Smooth muscle cell (in vitro differentiated cells): ENCODE data around the gene HPN. TPM values are rescaled to one million over a fixed set of nuclear protein-coding genes. Genes with fewer than 3 reads are reported as not detected.
"Not testable (repeated sequence)": the region's sequence is repeated elsewhere in the genome, so short reads cannot be mapped to it uniquely, and the experiment has no call there.

Experiments used
- DNase-seq: peaks from one replicate; lab custom pipeline; 2025; ENCODE audit not compliant: unreplicated experiment; lab: John Stamatoyannopoulos, UW
- H2AFZ ChIP-seq: fragments of 200-600 bp; sonication (generic); 2 replicates; pipeline ENCODE4 v1.6.0; 2016; ENCODE audit warnings: antibody characterized with exemption, low read depth, mild to moderate bottlenecking
- H3F3A ChIP-seq: fragments of 200-600 bp; sonication (generic); 2 replicates; pipeline ENCODE4 v1.6.0; 2017; ENCODE audit warnings: antibody characterized with exemption, low read depth
- H3K27ac ChIP-seq: fragments of 200-600 bp; sonication (generic); 2 replicates; pipeline ENCODE4 v1.5.1; 2016; ENCODE audit warnings: low read depth, mild to moderate bottlenecking
- H3K27me3 ChIP-seq: fragments of 200-600 bp; sonication (generic); 2 replicates; pipeline ENCODE4 v1.6.1; 2016; ENCODE audit warnings: low read depth, mild to moderate bottlenecking
- H3K36me3 ChIP-seq: fragments of 200-600 bp; sonication (generic); 2 replicates; pipeline ENCODE4 v1.5.1; 2016; ENCODE audit warnings: low read depth
- H3K4me1 ChIP-seq: fragments of 200-600 bp; sonication (generic); 2 replicates; pipeline ENCODE4 v1.5.1; 2016; ENCODE audit warnings: low read depth
- H3K4me2 ChIP-seq: fragments of 200-600 bp; sonication (generic); 2 replicates; pipeline ENCODE4 v1.6.0; 2016; ENCODE audit warnings: mild to moderate bottlenecking
- H3K4me3 ChIP-seq: fragments of 200-600 bp; sonication (generic); 2 replicates; pipeline ENCODE4 v1.5.1; 2016; ENCODE audit warnings: mild to moderate bottlenecking
- H3K79me2 ChIP-seq: fragments of 200-600 bp; sonication (generic); 2 replicates; pipeline ENCODE4 v1.6.0; 2016; ENCODE audit warnings: low read depth, mild to moderate bottlenecking
- H3K9ac ChIP-seq: fragments of 200-600 bp; sonication (generic); 2 replicates; pipeline ENCODE4 v1.6.0; 2016; ENCODE audit warnings: low read depth
- H3K9me3 ChIP-seq: fragments of 200-600 bp; sonication (generic); replicated peaks from 2 replicates; pipeline ENCODE4 v1.5.1; 2016; ENCODE audit warnings: low read depth
- H4K20me1 ChIP-seq: fragments of 200-600 bp; sonication (generic); 2 replicates; pipeline ENCODE4 v1.6.0; 2016; ENCODE audit warnings: low read depth
- WGBS: methylation state at CpG from one replicate; pipeline ENCODE4 v1.1.7; 2016; ENCODE audit warnings: low lambda C conversion rate; 5-methylcytosine and 5-hydroxymethylcytosine counted together
- polyA plus RNA-seq: library from polyadenylated mRNA; unstranded; fragments of >200 nt; fragmentation: Nextera tagmentation; extraction: Ambion mirVana; gene quantifications from 2 replicates; pipeline ENCODE4 v1.2.1, GENCODE V29; 2016
- total RNA-seq: library from RNA; depleted of rRNA; stranded (reverse); fragments of >200 nt; gene quantifications from 2 replicates; pipeline ENCODE4 v1.2.3, GENCODE V29; 2014
- TF ChIP-seq, protein P1 (sequence below): fragments of 200-600 bp; sonication (generic); IDR thresholded peaks from 2 replicates; pipeline ENCODE4 v1.5.1; 2017; ENCODE audit warnings: borderline replicate concordance, mild to moderate bottlenecking, antibody characterized with exemption; ENCODE audit not compliant: insufficient read depth, poor library complexity, severe bottlenecking

HPN gene
- total and polyA plus RNA-seq, 2 experiments from 2014 or later, result 1.3 to 4.1 TPM

DNA sequence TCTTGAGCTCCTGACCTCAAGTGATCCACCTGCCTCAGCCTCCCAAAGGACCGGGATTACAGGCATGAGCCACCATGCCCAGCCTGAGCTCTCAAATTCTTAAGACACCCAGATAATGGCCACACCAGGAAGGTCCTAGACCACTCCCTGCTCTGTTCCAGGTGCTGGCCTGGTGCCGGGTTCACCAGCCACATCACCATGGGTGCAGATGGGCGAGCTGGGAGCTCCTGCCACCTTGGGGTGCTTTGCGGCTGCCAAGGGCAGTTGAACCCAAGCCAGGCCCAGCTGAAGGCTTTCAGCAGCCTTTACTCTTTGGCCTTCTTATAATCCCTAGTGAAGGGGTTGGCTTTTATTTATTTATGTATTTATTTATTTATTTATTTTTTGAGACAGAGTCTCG lies 4.9 kb downstream of the HPN start:
- no peaks in the 10 kb centered on the region for H4K20me1 ChIP-seq
- H3K4me2 ChIP-seq, result no peak overlapping the region
- no peak for DNase-seq
- no peaks in the 10 kb centered on the region for H3F3A ChIP-seq
- 93% methylated on average over 5 of the region's 5 CpGs for WGBS
- H3K4me3 ChIP-seq, result no peak overlapping the region
- H2AFZ ChIP-seq, result no peak overlapping the region
- no peaks in the 10 kb centered on the region for H3K9me3 ChIP-seq
- H3K4me1 ChIP-seq, result no peaks in the 10 kb centered on the region
- H3K79me2 ChIP-seq, result no peaks in the 10 kb centered on the region
- no peaks in the 10 kb centered on the region for H3K27me3 ChIP-seq
- no peak overlapping the region for H3K9ac ChIP-seq
- H3K36me3 ChIP-seq, result no peaks in the 10 kb centered on the region
- TF ChIP-seq, protein P1, sequence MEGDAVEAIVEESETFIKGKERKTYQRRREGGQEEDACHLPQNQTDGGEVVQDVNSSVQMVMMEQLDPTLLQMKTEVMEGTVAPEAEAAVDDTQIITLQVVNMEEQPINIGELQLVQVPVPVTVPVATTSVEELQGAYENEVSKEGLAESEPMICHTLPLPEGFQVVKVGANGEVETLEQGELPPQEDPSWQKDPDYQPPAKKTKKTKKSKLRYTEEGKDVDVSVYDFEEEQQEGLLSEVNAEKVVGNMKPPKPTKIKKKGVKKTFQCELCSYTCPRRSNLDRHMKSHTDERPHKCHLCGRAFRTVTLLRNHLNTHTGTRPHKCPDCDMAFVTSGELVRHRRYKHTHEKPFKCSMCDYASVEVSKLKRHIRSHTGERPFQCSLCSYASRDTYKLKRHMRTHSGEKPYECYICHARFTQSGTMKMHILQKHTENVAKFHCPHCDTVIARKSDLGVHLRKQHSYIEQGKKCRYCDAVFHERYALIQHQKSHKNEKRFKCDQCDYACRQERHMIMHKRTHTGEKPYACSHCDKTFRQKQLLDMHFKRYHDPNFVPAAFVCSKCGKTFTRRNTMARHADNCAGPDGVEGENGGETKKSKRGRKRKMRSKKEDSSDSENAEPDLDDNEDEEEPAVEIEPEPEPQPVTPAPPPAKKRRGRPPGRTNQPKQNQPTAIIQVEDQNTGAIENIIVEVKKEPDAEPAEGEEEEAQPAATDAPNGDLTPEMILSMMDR, result no peak
- H3K27ac ChIP-seq, result no peak overlapping the region

DNA sequence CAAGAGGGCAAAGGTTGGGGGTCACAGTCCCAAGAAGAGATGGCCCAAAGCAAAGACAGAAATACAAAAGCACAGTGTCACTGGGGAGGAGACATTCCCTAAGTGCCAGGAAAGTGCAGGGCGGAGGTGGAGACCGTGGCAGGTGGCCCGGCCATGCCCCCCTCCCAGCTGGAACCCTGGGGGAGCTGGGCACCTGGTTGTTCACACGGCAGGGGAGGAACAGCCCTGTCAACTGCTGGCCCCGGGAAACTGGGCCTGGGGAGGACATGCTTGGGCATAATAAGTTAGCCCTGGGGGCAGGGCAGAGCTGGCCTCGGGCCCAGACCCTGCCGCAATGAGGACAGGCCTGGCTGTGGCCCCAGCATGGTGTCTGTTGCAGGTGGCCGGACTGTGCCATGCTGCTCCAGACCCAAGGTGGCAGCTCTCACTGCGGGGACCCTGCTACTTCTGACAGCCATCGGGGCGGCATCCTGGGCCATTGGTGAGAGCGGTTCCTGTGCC lies 7.4 kb downstream of the HPN start:
- Histone ChIP-seq H3K4me2 (no peak overlapping the region), H2AFZ (no peak overlapping the region), H3K4me1 (no peaks in the 10 kb centered on the region), H3K27ac (no peak overlapping the region), H3K36me3 (no peaks in the 10 kb centered on the region), H3F3A (no peaks in the 10 kb centered on the region), H3K9me3 (no peaks in the 10 kb centered on the region), H3K79me2 (no peaks in the 10 kb centered on the region), H3K27me3 (no peaks in the 10 kb centered on the region), H4K20me1 (no peaks in the 10 kb centered on the region), H3K4me3 (no peak overlapping the region), H3K9ac (no peak overlapping the region)
- no peak for DNase-seq
- 90% methylated on average over 12 of the region's 12 CpGs for WGBS
- TF ChIP-seq, protein P1, result no peak

DNA sequence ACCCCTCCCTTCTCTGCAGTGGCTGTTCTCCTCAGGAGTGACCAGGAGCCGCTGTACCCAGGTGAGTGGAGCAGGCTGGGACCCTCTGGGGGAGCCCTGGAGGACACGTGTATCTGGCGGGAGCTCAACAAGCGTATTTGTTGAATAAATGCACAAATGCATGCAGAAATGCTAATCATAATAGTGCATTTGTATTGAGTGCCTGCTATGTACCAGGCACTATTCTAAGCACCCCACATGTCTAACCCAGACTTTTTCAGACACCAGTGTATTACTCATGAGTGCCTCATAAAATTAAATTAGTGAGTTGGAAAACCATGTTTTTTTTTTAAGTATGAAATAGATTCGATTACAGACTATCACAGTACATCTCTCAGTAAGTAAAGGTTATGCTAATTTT lies 7.9 kb downstream of the HPN start:
- H3K9ac ChIP-seq, result no peak overlapping the region
- DNase-seq, result no peak
- no peak overlapping the region for H3K4me2 ChIP-seq
- no peaks in the 10 kb centered on the region for H3K36me3 ChIP-seq
- H3K4me1 ChIP-seq, result no peaks in the 10 kb centered on the region
- no peaks in the 10 kb centered on the region for H3K27me3 ChIP-seq
- no peaks in the 10 kb centered on the region for H3F3A ChIP-seq
- H3K79me2 ChIP-seq, result no peaks in the 10 kb centered on the region
- no peak overlapping the region for H3K27ac ChIP-seq
- no peaks in the 10 kb centered on the region for H3K9me3 ChIP-seq
- no peak overlapping the region for H3K4me3 ChIP-seq
- H4K20me1 ChIP-seq, result no peaks in the 10 kb centered on the region
- TF ChIP-seq, protein P1, result no peak
- 89% methylated on average over 5 of the region's 5 CpGs for WGBS
- H2AFZ ChIP-seq, result no peak overlapping the region

DNA sequence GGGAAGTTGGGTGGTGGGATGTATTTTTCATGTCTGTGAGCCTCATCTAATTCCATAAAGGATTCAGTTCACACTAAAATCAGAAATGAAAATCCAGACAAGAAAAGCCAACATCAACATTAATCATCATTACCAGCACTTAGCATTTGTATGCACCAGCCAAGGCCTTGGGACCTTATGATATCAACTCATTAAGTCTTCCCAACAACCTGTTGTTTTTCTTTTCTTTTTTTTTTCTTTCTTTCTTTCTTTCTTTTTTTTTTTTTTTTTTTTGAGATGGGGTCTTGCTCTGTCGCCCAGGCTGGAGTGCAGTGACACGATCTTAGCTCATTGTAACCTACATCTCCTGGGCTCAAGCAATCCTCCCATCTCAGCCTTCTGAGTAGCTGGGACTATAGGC lies 9.1 kb downstream of the HPN start:
- 95% methylated on average over 2 of the region's 2 CpGs for WGBS
- not testable (repeated sequence) for H3K9ac ChIP-seq, H3K79me2 ChIP-seq, H3K27me3 ChIP-seq, H3K27ac ChIP-seq, H3K36me3 ChIP-seq, H3K4me1 ChIP-seq, H3F3A ChIP-seq, H2AFZ ChIP-seq, H3K4me2 ChIP-seq, H3K9me3 ChIP-seq, DNase-seq, H4K20me1 ChIP-seq, H3K4me3 ChIP-seq

DNA sequence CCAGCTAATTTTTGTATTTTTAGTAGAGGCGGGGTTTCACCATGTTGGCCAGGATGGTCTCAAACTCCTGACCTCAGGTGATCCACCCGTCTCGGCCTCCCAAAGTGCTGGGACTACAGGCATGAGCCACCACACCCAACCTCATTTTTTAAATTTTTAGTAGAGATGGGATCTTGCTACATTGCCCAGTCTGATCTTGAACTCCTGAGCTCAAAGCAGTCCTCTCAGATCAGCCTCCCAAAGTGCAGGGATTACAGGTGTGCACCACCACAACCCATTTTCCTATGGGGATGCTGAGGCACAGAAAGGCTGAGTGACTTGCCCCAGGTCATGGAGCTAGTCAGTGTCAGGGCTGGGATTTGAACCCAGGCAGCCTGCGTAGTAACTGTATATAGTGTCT lies 9.7 kb downstream of the HPN start:
- H3K36me3 ChIP-seq, H3K4me1 ChIP-seq, DNase-seq, H2AFZ ChIP-seq, H3K27ac ChIP-seq, H3K4me3 ChIP-seq, H4K20me1 ChIP-seq, H3F3A ChIP-seq, H3K9me3 ChIP-seq, H3K27me3 ChIP-seq, H3K4me2 ChIP-seq, H3K79me2 ChIP-seq, H3K9ac ChIP-seq: not testable (repeated sequence)
- WGBS, result 98% methylated on average over 4 of the region's 4 CpGs
